ENCODE measurements around the gene GLTPD2. TPM values are rescaled to one million over a fixed set of nuclear protein-coding genes. Genes with fewer than 3 reads are reported as not detected.

The GLTPD2 gene
- total RNA-seq, 1 experiment from 2014 or later: 0.71 TPM

- Mint-ChIP-seq H3K9me3 (ENCODE audit: low read depth, unreplicated experiment) (no peaks in the 10 kb centered on the region), H3K27me3 (ENCODE audit: unreplicated experiment) (no peaks in the 10 kb centered on the region), H3K36me3 (ENCODE audit: insufficient read depth, unreplicated experiment) (peaks cover 30% of the 10 kb centered on the region), H3K4me1 (ENCODE audit: low read depth, unreplicated experiment) (peaks cover 16% of the 10 kb centered on the region), H3K4me3 (ENCODE audit: low read depth, unreplicated experiment) (no peak overlapping the region), H3K27ac (ENCODE audit: unreplicated experiment) (no peak overlapping the region)
- no peak for DNase-seq
- CTCF ChIA-PET: no interaction called here
- intact Hi-C loops (cut with micrococcal nuclease; ENCODE audit: unreplicated experiment): loop anchor here (5.0 kb wide), 1 partner anchor 116 kb away; the partner anchor contains the start of gene CHRNE
- no peak for TF ChIP-seq CTCF (IDR thresholded peaks at IDR 0.05; ENCODE audit: unreplicated experiment)
- no TSS peak for BruUV-seq (replicated peaks)
These were observed 2.2 kb upstream of the GLTPD2 start for GRCh38 chr17:4786516-4786915.

- CTCF ChIA-PET: interaction anchor here (1.0 kb wide), 2 partner anchors 103 to 121 kb away, joined by 3 to 4 read pairs; no protein-coding TSS in a partner anchor
- DNase-seq: no peak
- no peaks in the 10 kb centered on the region for H3K9me3 Mint-ChIP-seq (ENCODE audit: low read depth, unreplicated experiment)
- intact Hi-C loops (cut with micrococcal nuclease; ENCODE audit: unreplicated experiment): loop anchor here (5.0 kb wide), 1 partner anchor 114 kb away; the partner anchor contains the start of gene CHRNE
- peak overlapping the region; percentile 87 for H3K4me3 Mint-ChIP-seq (ENCODE audit: low read depth, unreplicated experiment)
- H3K27me3 Mint-ChIP-seq (ENCODE audit: unreplicated experiment): no peaks in the 10 kb centered on the region
- peaks cover 16% of the 10 kb centered on the region for H3K4me1 Mint-ChIP-seq (ENCODE audit: low read depth, unreplicated experiment)
- TF ChIP-seq CTCF (IDR thresholded peaks at IDR 0.05; ENCODE audit: unreplicated experiment): no peak
- H3K27ac Mint-ChIP-seq (ENCODE audit: unreplicated experiment): peak overlapping the region; percentile 73
- peaks cover 30% of the 10 kb centered on the region for H3K36me3 Mint-ChIP-seq (ENCODE audit: insufficient read depth, unreplicated experiment)
- BruUV-seq (replicated peaks): no TSS peak
These were observed 481 bp upstream of the GLTPD2 start for GRCh38 chr17:4788159-4788806.

- CTCF ChIA-PET: interaction anchor here (0.8 to 2.5 kb wide), 10 partner anchors 10 to 223 kb away, joined by 3 to 14 read pairs (median 6); partner anchors contain the start of genes ARRB2, MED11, TM4SF5 and ZMYND15
- Mint-ChIP-seq H3K4me3 (ENCODE audit: low read depth, unreplicated experiment) (peak overlapping the region; percentile 87), H3K27me3 (ENCODE audit: unreplicated experiment) (no peaks in the 10 kb centered on the region), H3K9me3 (ENCODE audit: low read depth, unreplicated experiment) (no peaks in the 10 kb centered on the region), H3K4me1 (ENCODE audit: low read depth, unreplicated experiment) (peaks cover 16% of the 10 kb centered on the region), H3K27ac (ENCODE audit: unreplicated experiment) (no peak overlapping the region), H3K36me3 (ENCODE audit: insufficient read depth, unreplicated experiment) (peaks cover 30% of the 10 kb centered on the region)
- intact Hi-C loops (cut with micrococcal nuclease; ENCODE audit: unreplicated experiment): loop anchor here (5.0 kb wide), 1 partner anchor 113 kb away; the partner anchor contains the start of gene CHRNE
- TF ChIP-seq CTCF (IDR thresholded peaks at IDR 0.05; ENCODE audit: unreplicated experiment): no peak
- no peak for DNase-seq
- no TSS peak for BruUV-seq (replicated peaks)
These were observed 862 bp downstream of the GLTPD2 start for GRCh38 chr17:4789701-4789950.

GRCh38 chr17:4789951-4790704, 1.4 kb downstream of the GLTPD2 start:
- peak; percentile 69 for TF ChIP-seq CTCF (IDR thresholded peaks at IDR 0.05; ENCODE audit: unreplicated experiment)
- BruUV-seq (replicated peaks): no TSS peak
- H3K27me3 Mint-ChIP-seq (ENCODE audit: unreplicated experiment): no peaks in the 10 kb centered on the region
- peak overlapping the region; percentile 87 for H3K4me3 Mint-ChIP-seq (ENCODE audit: low read depth, unreplicated experiment)
- H3K27ac Mint-ChIP-seq (ENCODE audit: unreplicated experiment): peak overlapping the region; percentile 75
- intact Hi-C loops (cut with micrococcal nuclease; ENCODE audit: unreplicated experiment): loop anchor here (5.0 kb wide), 1 partner anchor 112 kb away; the partner anchor contains the start of gene CHRNE
- DNase-seq: peak; percentile 90
- H3K9me3 Mint-ChIP-seq (ENCODE audit: low read depth, unreplicated experiment): no peaks in the 10 kb centered on the region
- peaks cover 16% of the 10 kb centered on the region for H3K4me1 Mint-ChIP-seq (ENCODE audit: low read depth, unreplicated experiment)
- peaks cover 30% of the 10 kb centered on the region for H3K36me3 Mint-ChIP-seq (ENCODE audit: insufficient read depth, unreplicated experiment)
- CTCF ChIA-PET: interaction anchor here (0.8 to 2.5 kb wide), 15 partner anchors 11 to 223 kb away, joined by 3 to 14 read pairs (median 5); partner anchors contain the start of genes ARRB2, C17orf107, MED11 and PLD2

Data from Calu3 (cell line).